ENCODE data around the gene DNAJC28.

The DNAJC28 gene

DNA sequence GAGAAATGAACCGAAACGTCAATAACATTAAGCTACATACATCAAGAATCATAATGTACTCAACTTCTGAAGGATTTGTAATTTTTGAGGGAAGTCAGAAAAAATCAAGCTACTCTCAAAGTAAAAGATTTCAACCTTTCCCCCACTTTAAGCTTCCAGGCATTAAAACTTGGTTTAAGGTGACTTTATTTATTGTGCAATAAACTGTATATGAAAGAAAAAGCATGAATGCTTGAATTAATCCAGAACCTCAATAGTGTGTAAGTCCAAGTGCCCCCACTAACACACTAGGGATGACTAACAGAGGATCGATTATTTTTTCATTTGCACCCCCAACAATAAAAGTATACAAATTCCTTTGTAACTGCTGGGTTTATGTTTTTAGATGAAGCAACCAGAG is 39.5 kb upstream of the DNAJC28 start:
- no peak for TF ChIP-seq TAF1 (IDR thresholded peaks at IDR 0.05; ENCODE audit: borderline replicate concordance, insufficient read depth, low read length)

- TF ChIP-seq, protein P1, sequence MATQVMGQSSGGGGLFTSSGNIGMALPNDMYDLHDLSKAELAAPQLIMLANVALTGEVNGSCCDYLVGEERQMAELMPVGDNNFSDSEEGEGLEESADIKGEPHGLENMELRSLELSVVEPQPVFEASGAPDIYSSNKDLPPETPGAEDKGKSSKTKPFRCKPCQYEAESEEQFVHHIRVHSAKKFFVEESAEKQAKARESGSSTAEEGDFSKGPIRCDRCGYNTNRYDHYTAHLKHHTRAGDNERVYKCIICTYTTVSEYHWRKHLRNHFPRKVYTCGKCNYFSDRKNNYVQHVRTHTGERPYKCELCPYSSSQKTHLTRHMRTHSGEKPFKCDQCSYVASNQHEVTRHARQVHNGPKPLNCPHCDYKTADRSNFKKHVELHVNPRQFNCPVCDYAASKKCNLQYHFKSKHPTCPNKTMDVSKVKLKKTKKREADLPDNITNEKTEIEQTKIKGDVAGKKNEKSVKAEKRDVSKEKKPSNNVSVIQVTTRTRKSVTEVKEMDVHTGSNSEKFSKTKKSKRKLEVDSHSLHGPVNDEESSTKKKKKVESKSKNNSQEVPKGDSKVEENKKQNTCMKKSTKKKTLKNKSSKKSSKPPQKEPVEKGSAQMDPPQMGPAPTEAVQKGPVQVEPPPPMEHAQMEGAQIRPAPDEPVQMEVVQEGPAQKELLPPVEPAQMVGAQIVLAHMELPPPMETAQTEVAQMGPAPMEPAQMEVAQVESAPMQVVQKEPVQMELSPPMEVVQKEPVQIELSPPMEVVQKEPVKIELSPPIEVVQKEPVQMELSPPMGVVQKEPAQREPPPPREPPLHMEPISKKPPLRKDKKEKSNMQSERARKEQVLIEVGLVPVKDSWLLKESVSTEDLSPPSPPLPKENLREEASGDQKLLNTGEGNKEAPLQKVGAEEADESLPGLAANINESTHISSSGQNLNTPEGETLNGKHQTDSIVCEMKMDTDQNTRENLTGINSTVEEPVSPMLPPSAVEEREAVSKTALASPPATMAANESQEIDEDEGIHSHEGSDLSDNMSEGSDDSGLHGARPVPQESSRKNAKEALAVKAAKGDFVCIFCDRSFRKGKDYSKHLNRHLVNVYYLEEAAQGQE (IDR thresholded peaks at IDR 0.05; ENCODE audit: insufficient read depth in 1 of 2, low read depth in 2 of 2, low read length in 2 of 2): no peak
- TF ChIP-seq POLR2AphosphoS5 (IDR thresholded peaks at IDR 0.05; ENCODE audit: low read depth, low read length) (no peak), TAF1 (IDR thresholded peaks at IDR 0.05; ENCODE audit: borderline replicate concordance, insufficient read depth, low read length) (no peak), FOXP2 (optimal IDR thresholded peaks at IDR 0.05; ENCODE audit: borderline replicate concordance, extremely low read depth, extremely low read length, insufficient read depth) (no peak), SIN3A (IDR thresholded peaks at IDR 0.05; ENCODE audit: borderline replicate concordance, insufficient read depth, low read length) (no peak)
Measured at GRCh38 chr21:33522953-33523349, 31.4 kb upstream of the DNAJC28 start.

DNA sequence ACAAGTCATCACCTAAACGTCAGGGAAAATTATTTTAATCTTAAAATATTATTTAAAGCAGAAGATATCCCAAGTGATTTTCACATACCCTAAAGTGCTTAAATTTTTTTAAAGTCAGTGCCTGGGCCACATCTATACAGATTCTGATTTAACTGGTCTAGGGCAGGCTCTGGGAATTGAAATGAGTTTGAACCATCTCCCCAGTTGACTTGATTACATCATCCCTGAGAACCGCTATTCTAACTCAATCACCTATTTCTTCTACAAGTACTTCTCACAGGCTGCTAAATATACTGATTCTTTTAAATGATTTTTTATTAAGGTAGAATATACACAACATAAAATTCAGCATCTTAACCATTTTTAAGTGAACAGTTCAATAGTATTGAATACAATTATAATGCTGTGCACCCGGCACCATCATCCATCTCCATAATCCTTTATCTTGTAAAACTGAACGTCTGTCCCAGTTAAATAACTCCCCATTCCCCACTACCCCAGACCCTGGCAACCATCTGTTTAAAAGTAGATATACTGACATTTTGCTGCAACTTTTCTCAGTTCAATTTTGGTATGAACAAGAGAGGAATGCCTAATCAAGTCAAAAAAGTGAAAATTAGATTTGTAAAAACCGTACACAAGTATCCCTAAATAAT is 30.9 kb upstream of the DNAJC28 start:
- TF ChIP-seq FOXP2 (optimal IDR thresholded peaks at IDR 0.05; ENCODE audit: borderline replicate concordance, extremely low read depth, extremely low read length, insufficient read depth) (no peak), TAF1 (IDR thresholded peaks at IDR 0.05; ENCODE audit: borderline replicate concordance, insufficient read depth, low read length) (no peak), POLR2AphosphoS5 (IDR thresholded peaks at IDR 0.05; ENCODE audit: low read depth, low read length) (no peak), SIN3A (IDR thresholded peaks at IDR 0.05; ENCODE audit: borderline replicate concordance, insufficient read depth, low read length) (no peak)
- TF ChIP-seq, protein P1 (IDR thresholded peaks at IDR 0.05; ENCODE audit: insufficient read depth in 1 of 2, low read depth in 2 of 2, low read length in 2 of 2): no peak

DNA sequence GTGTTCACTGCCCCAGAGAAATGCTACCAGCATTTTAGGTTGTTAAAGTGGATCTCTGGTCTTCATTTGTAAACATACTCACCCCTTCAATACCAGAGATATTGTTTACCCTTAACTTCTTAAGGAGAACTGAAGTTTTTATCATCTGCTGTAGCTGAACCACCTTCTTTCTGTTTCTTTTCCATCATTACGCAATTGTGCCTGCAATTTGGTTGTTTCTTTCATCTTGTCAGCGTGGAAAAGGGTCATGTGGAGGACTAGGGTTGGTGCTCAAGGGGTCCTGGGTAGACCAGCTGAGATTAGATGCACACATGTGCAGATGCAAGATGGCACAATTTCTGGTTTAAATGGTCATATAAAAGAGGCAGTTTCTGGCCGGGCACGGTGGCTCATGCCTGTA is 27.4 kb upstream of the DNAJC28 start:
- TF ChIP-seq POLR2AphosphoS5 (IDR thresholded peaks at IDR 0.05; ENCODE audit: low read depth, low read length) (no peak), TAF1 (IDR thresholded peaks at IDR 0.05; ENCODE audit: borderline replicate concordance, insufficient read depth, low read length) (no peak), FOXP2 (optimal IDR thresholded peaks at IDR 0.05; ENCODE audit: borderline replicate concordance, extremely low read depth, extremely low read length, insufficient read depth) (no peak), SIN3A (IDR thresholded peaks at IDR 0.05; ENCODE audit: borderline replicate concordance, insufficient read depth, low read length) (no peak)
- TF ChIP-seq, protein P1 (IDR thresholded peaks at IDR 0.05; ENCODE audit: insufficient read depth in 1 of 2, low read depth in 2 of 2, low read length in 2 of 2): no peak

- TF ChIP-seq FOXP2 (optimal IDR thresholded peaks at IDR 0.05; ENCODE audit: borderline replicate concordance, extremely low read depth, extremely low read length, insufficient read depth) (no peak), POLR2AphosphoS5 (IDR thresholded peaks at IDR 0.05; ENCODE audit: low read depth, low read length) (no peak), TAF1 (IDR thresholded peaks at IDR 0.05; ENCODE audit: borderline replicate concordance, insufficient read depth, low read length) (no peak), SIN3A (IDR thresholded peaks at IDR 0.05; ENCODE audit: borderline replicate concordance, insufficient read depth, low read length) (no peak)
- TF ChIP-seq, protein P1 (IDR thresholded peaks at IDR 0.05; ENCODE audit: insufficient read depth in 1 of 2, low read depth in 2 of 2, low read length in 2 of 2): no peak
Measured at GRCh38 chr21:33514229-33514628, 22.7 kb upstream of the DNAJC28 start.

Measured in PFSK-1 (cell line).